K562 (cell line): Measurements from ENCODE around the gene TMEM176A. TPM values are rescaled to one million over a fixed set of nuclear protein-coding genes. Genes with fewer than 3 reads are reported as not detected.
A peak's percentile ranks its signal among the peaks of the same experiment; 100 is the strongest.

Experiments used
- ATAC-seq: fragments of 200-7000 bp; cut with Tn5 transposase; 3 replicates; pipeline ENCODE4 v1.9.1; 2020; ENCODE audit warnings: moderate library complexity
- BruUV-seq: library from RNA; stranded (reverse); fragments of 400-500 nt; replicated peaks from 2 replicates; lab custom pipeline; 2021; lab: Mats Ljungman, UMichigan
- CTCF ChIA-PET: fragments of 300-600 bp; formaldehyde crosslinking; extraction: SDS; loops from one replicate; lab custom pipeline; 2021; ENCODE audit warnings: low intra/inter-chr PET ratio; lab: Yijun Ruan, JAX
- POLR2A ChIA-PET: fragments of 300-600, 350-650 bp; sonication (Branson Sonifier 250); formaldehyde crosslinking; extraction: SDS; loops from one replicate; lab custom pipeline; 2021; ENCODE audit warnings: antibody characterized with exemption, inconsistent platforms; lab: Yijun Ruan, JAX
- DNase-seq, 4 experiments: peaks; one replicate each; pipeline versions ENCODE4 v3.0.0 to v3.0.0-alpha.2; 2011 to 2018; ENCODE audit warnings: low spot score in 3 of 4, mixed read lengths in 3 of 4; ENCODE audit errors: extremely low read depth in 1 of 4
- FAIRE-seq: peaks from 2 replicates; lab custom pipeline; 2011; peaks lifted over from hg19 to GRCh38; lab: Jason Lieb, UNC
- H2AFZ ChIP-seq: 2 replicates; pipeline ENCODE4 v1.6.0; 2011; ENCODE audit warnings: low read depth, low read length, control low read depth, inconsistent platforms
- H3K27ac ChIP-seq: fragments of 200-600 bp; 3 replicates; pipeline ENCODE4 v1.8.0; 2011; ENCODE audit warnings: low read depth, mild to moderate bottlenecking, control low read depth, inconsistent platforms, low read length, moderate library complexity, mixed read lengths; ENCODE audit errors: extremely low read depth
- H3K27me3 ChIP-seq, 2 experiments: fragments of 300-600 bp in 1 of 2; 2 replicates in 1 of 2; 3 replicates in 1 of 2; pipeline versions ENCODE4 v1.6.0 to v1.8.0; 2011; ENCODE audit warnings: inconsistent platforms in 2 of 2, low read length in 2 of 2, mild to moderate bottlenecking in 1 of 2, mixed read lengths in 1 of 2, moderate library complexity in 1 of 2; ENCODE audit not compliant: control insufficient read depth in 2 of 2, insufficient read depth in 2 of 2
- H3K36me3 ChIP-seq: fragments of 300-600 bp; 3 replicates; pipeline ENCODE4 v1.8.0; 2011; ENCODE audit warnings: mild to moderate bottlenecking, low read length, inconsistent platforms; ENCODE audit not compliant: control insufficient read depth, insufficient read depth
- H3K4me1 ChIP-seq, 2 experiments: fragments of 200-600 bp in 1 of 2; replicated peaks in 1 of 2; 2 replicates in 1 of 2; 3 replicates in 1 of 2; pipeline versions ENCODE4 v1.5.1 to v1.8.0; 2011; ENCODE audit warnings: inconsistent platforms in 2 of 2, low read length in 2 of 2, mild to moderate bottlenecking in 1 of 2, mixed read lengths in 1 of 2, moderate library complexity in 1 of 2; ENCODE audit not compliant: control insufficient read depth in 2 of 2, insufficient read depth in 2 of 2
- H3K4me2 ChIP-seq: 2 replicates; pipeline ENCODE4 v1.6.1; 2011; ENCODE audit warnings: low read length, control low read depth, inconsistent platforms, mixed read lengths; ENCODE audit not compliant: insufficient read depth
- H3K4me3 ChIP-seq: fragments of 200-600 bp; sonication (generic), shearing (Covaris generic); 2 replicates; pipeline ENCODE4 v1.5.1; 2016; ENCODE audit warnings: control low read depth, inconsistent platforms
- H3K79me2 ChIP-seq: fragments of 200-600 bp; 3 replicates; pipeline ENCODE4 v1.8.0; 2011; ENCODE audit warnings: low read length, inconsistent platforms; ENCODE audit not compliant: control insufficient read depth, insufficient read depth
- H3K9ac ChIP-seq, 2 experiments: 2 replicates each; pipeline versions ENCODE4 v1.6.0 to v1.6.1; 2011; ENCODE audit warnings: low read depth in 2 of 2, low read length in 2 of 2, control low read depth in 1 of 2, inconsistent platforms in 1 of 2, mild to moderate bottlenecking in 1 of 2, mixed read lengths in 1 of 2; ENCODE audit not compliant: insufficient read depth in 1 of 2
- H3K9me1 ChIP-seq: one replicate; pipeline ENCODE4 v1.6.0; 2011; ENCODE audit warnings: inconsistent platforms, mild to moderate bottlenecking, low read length, moderate library complexity; ENCODE audit not compliant: control insufficient read depth, insufficient read depth
- H3K9me3 ChIP-seq: replicated peaks from 2 replicates; pipeline ENCODE4 v1.5.1; 2011; ENCODE audit warnings: low read depth, low read length, inconsistent platforms; ENCODE audit not compliant: control insufficient read depth, insufficient read depth
- H4K20me1 ChIP-seq: replicated peaks from 2 replicates; pipeline ENCODE4 v1.6.1; 2011; ENCODE audit warnings: low read length, inconsistent platforms, mixed read lengths; ENCODE audit not compliant: control insufficient read depth, insufficient read depth
- STAT5B ChIP-seq: fragments of 250-450 bp; sonication (Bioruptor Pico); IDR thresholded peaks from 2 replicates; pipeline ENCODE4 v1.8.0; 2021; ENCODE audit warnings: mild to moderate bottlenecking, inconsistent platforms
- WGBS: fragments of 100-300 bp; shearing (Covaris generic); methylation state at CpG from one replicate; pipeline ENCODE4 v1.1.6; 2016; ENCODE audit warnings: low coverage, mixed read lengths; ENCODE audit not compliant: insufficient coverage; ENCODE audit errors: missing lambda C conversion rate; 5-methylcytosine and 5-hydroxymethylcytosine counted together
- in situ Hi-C: fragments of 300-500 bp; cut with MboI; formaldehyde crosslinking; loops from 4 replicates; pipeline ENCODE4 v1.15.0; 2018; ENCODE audit warnings: inconsistent platforms, mixed read lengths
- intact Hi-C: fragments of 100-400 bp; cut with micrococcal nuclease; formaldehyde crosslinking; loops from 2 replicates; pipeline ENCODE4 v1.14.2; 2022
- polyA plus RNA-seq, 8 experiments: library from polyadenylated mRNA; depleted of rRNA in 4 of 8; stranded (reverse) in 5 of 8; unstranded in 3 of 8; fragments of >200 nt; fragmentation: Nextera tagmentation in 2 of 8; fragmentation: Illumina TruSeq in 1 of 8; extraction: Ambion mirVana in 2 of 8; extraction: Trizol in 1 of 8; gene quantifications; 2 replicates each; pipeline versions ENCODE4 v1.2.1 to v1.2.3, GENCODE V29; 2011 to 2014; ENCODE audit warnings: inconsistent platforms in 1 of 8, missing spikeins in 1 of 8
- total RNA-seq, 7 experiments: library from RNA; depleted of rRNA in 6 of 7; stranded (reverse); fragments of >200 nt in 6 of 7; fragmentation: Illumina TruSeq in 2 of 7; extraction: Trizol in 2 of 7; gene quantifications; 2 replicates each; pipeline versions ENCODE4 v1.2.1 to v1.2.3, GENCODE V29; 2011 to 2021; ENCODE audit warnings: low replicate concordance in 1 of 7
- TF ChIP-seq, protein P1 (sequence below), 2 experiments: IDR thresholded peaks; 2 replicates each; pipeline ENCODE4 v1.6.1; 2011; ENCODE audit warnings: borderline replicate concordance in 1 of 2, control low read depth in 1 of 2, low read depth in 1 of 2, low read length in 1 of 2, mild to moderate bottlenecking in 1 of 2, mixed read lengths in 1 of 2, moderate library complexity in 1 of 2; ENCODE audit not compliant: insufficient read depth in 1 of 2, insufficient read length in 1 of 2, poor library complexity in 1 of 2, severe bottlenecking in 1 of 2; ENCODE audit errors: extremely low read depth in 1 of 2

TMEM176A gene
- total and polyA plus RNA-seq, 9 of the 15 experiments (the other 6 are each of a cell fraction or from before 2014, with no cell fraction given) = 0.31 TPM; not detected in 8

DNA sequence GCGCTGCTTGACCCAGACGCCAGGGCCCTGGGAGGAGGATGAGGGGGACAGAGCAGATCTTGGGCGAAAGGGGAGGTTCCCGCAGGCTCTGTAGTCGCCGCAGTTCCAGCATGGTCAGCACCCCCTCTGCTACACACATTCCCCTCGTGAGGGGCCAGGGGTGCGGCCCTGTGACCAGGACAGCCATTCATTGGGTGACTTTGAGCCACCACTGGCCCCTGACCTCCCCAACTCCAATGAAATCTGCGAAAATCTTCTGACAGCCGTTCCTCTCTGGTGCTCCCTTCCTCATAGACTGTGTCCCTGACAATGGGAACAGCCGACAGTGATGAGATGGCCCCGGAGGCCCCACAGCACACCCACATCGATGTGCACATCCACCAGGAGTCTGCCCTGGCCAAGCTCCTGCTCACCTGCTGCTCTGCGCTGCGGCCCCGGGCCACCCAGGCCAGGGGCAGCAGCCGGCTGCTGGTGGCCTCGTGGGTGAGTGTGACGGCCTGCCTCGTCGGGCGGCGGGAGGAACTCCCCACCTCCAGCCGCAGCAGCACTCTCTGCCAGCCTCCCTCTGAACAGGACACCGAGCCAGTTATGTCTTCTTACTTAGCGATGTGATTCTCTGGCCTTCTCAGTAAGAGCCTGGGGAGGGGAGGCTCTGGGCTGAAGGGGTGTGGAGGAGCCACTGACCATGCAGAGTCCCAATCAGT is 825 bp downstream of the TMEM176A start:
- Histone ChIP-seq H3K27ac (no peak overlapping the region), H3K36me3 (no peaks in the 10 kb centered on the region), H3K27me3 (peaks cover 59 to 68% of the 10 kb centered on the region in 2 experiments), H3K9ac (no peak overlapping the region), H3K4me1 (peaks cover 0 to 21% of the 10 kb centered on the region in 2 experiments; a peak in 2 of 5 replicates), H3K9me1 (no peaks in the 10 kb centered on the region), H3K9me3 (no peaks in the 10 kb centered on the region; the same call in 1 of the 2 replicates), H3K79me2 (no peaks in the 10 kb centered on the region), H3K4me3 (no peak overlapping the region), H3K4me2 (no peak overlapping the region), H4K20me1 (no peaks in the 10 kb centered on the region), H2AFZ (no peak overlapping the region)
- intact Hi-C loops (no loop called here), in situ Hi-C loops (no loop called here)
- no peak for FAIRE-seq
- no peak for TF ChIP-seq STAT5B
- TF ChIP-seq, protein P1, sequence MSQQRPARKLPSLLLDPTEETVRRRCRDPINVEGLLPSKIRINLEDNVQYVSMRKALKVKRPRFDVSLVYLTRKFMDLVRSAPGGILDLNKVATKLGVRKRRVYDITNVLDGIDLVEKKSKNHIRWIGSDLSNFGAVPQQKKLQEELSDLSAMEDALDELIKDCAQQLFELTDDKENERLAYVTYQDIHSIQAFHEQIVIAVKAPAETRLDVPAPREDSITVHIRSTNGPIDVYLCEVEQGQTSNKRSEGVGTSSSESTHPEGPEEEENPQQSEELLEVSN (IDR thresholded peaks at IDR 0.05; ENCODE audit: borderline replicate concordance in 1 of 2, extremely low read depth in 1 of 2, insufficient read depth in 1 of 2, insufficient read length in 1 of 2, low read depth in 1 of 2, low read length in 1 of 2, poor library complexity in 1 of 2, severe bottlenecking in 1 of 2) = peak in 1 of 2 experiments; percentile 9
- POLR2A ChIA-PET = no interaction called here
- WGBS = 5% methylated on average over 26 of the region's 26 CpGs
- no peak for DNase-seq
- no TSS peak for BruUV-seq
- CTCF ChIA-PET = no interaction called here
- peak; percentile 50 for ATAC-seq
